SU-DHL-6 (cell line): Measurements from ENCODE around the gene KLK5.

ENCODE experiments used
- CTCF ChIP-seq: fragments of 200-600 bp; sonication (generic); IDR thresholded peaks from one replicate; pipeline ENCODE4 v1.5.1; 2017; ENCODE audit warnings: antibody characterized with exemption, mild to moderate bottlenecking, low read length, moderate library complexity; ENCODE audit not compliant: insufficient read depth, poor library complexity, severe bottlenecking
- EZH2phosphoT487 ChIP-seq: fragments of 200-600 bp; sonication (generic), shearing (Covaris generic); conservative IDR thresholded peaks from 2 replicates; pipeline ENCODE4 v1.6.1; 2018; ENCODE audit warnings: mild to moderate bottlenecking, antibody characterized with exemption, low read length, moderate library complexity, mixed read lengths

- no peak for TF ChIP-seq CTCF
- TF ChIP-seq EZH2phosphoT487: no peak
These were observed 41.3 kb upstream of the KLK5 start for GRCh38 chr19:50994129-50994528.
